Ovary (tissue), 3 donors: ENCODE measurements around the gene NOX3.

ENCODE experiments used
- POLR2A ChIP-seq: fragments of 450-650 bp; IDR thresholded peaks from one replicate; pipeline ENCODE4 v1.6.1; 2017; ENCODE audit warnings: antibody characterized with exemption, mild to moderate bottlenecking, moderate library complexity
- TF ChIP-seq, protein P1 (sequence below), 3 donors: fragments of 450-650 bp in 2 of 3; fragments of 200-600 bp in 1 of 3; IDR thresholded peaks; one replicate each; pipeline versions ENCODE4 v1.5.1 to v1.8.0; 2016 to 2022; ENCODE audit warnings: antibody characterized with exemption in 3 of 3, mild to moderate bottlenecking in 1 of 3
- donor health status: DM: no; HTN: no; CAD: no.

- TF ChIP-seq, protein P1, sequence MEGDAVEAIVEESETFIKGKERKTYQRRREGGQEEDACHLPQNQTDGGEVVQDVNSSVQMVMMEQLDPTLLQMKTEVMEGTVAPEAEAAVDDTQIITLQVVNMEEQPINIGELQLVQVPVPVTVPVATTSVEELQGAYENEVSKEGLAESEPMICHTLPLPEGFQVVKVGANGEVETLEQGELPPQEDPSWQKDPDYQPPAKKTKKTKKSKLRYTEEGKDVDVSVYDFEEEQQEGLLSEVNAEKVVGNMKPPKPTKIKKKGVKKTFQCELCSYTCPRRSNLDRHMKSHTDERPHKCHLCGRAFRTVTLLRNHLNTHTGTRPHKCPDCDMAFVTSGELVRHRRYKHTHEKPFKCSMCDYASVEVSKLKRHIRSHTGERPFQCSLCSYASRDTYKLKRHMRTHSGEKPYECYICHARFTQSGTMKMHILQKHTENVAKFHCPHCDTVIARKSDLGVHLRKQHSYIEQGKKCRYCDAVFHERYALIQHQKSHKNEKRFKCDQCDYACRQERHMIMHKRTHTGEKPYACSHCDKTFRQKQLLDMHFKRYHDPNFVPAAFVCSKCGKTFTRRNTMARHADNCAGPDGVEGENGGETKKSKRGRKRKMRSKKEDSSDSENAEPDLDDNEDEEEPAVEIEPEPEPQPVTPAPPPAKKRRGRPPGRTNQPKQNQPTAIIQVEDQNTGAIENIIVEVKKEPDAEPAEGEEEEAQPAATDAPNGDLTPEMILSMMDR (IDR thresholded peaks at IDR 0.05): no peak
- no peak for TF ChIP-seq POLR2A
Observed at GRCh38 chr6:155420492-155420891, 35.1 kb downstream of the NOX3 start.
